Measurements from ENCODE around the gene SEL1L3. TPM values are rescaled to one million over a fixed set of nuclear protein-coding genes. Genes with fewer than 3 reads are reported as not detected.

Gene SEL1L3
- polyA plus RNA-seq, 3 donors: 18.2 to 23.2 (median 21.9) TPM

- no peak for DNase-seq
These were observed 67.7 kb downstream of the SEL1L3 start for GRCh38 chr4:25795091-25795490.

- no peak for DNase-seq
These were observed 69.9 kb downstream of the SEL1L3 start for GRCh38 chr4:25792876-25793275.

GRCh38 chr4:25792200-25792791, 70.5 kb downstream of the SEL1L3 start:
- DNase-seq: no peak

- DNase-seq: no peak
These were observed 72.8 kb downstream of the SEL1L3 start for GRCh38 chr4:25790024-25790423.

GRCh38 chr4:25788703-25789238, 74.0 kb downstream of the SEL1L3 start:
- DNase-seq: no peak

GRCh38 chr4:25786497-25787065, 76.2 kb downstream of the SEL1L3 start:
- peak; percentile 71 for DNase-seq

- no peak for DNase-seq
These were observed 78.8 kb downstream of the SEL1L3 start for GRCh38 chr4:25783943-25784342.

- no peak for DNase-seq
These were observed 79.7 kb downstream of the SEL1L3 start for GRCh38 chr4:25783126-25783525.

GRCh38 chr4:25782482-25782881, 80.3 kb downstream of the SEL1L3 start:
- DNase-seq: no peak

- no peak for DNase-seq
These were observed 83.8 kb downstream of the SEL1L3 start for GRCh38 chr4:25779021-25779420.

GRCh38 chr4:25776795-25777194, 86.0 kb downstream of the SEL1L3 start:
- DNase-seq: no peak

- no peak for DNase-seq
These were observed 87.6 kb downstream of the SEL1L3 start for GRCh38 chr4:25775166-25775565.

- no peak for DNase-seq
These were observed 89.4 kb downstream of the SEL1L3 start for GRCh38 chr4:25773358-25773757.

- no peak for DNase-seq
These were observed 91.1 kb downstream of the SEL1L3 start for GRCh38 chr4:25771672-25772071.

- no peak for DNase-seq
These were observed 91.9 kb downstream of the SEL1L3 start for GRCh38 chr4:25770847-25771246.

GRCh38 chr4:25769251-25769650, 93.5 kb downstream of the SEL1L3 start:
- no peak for DNase-seq

- DNase-seq: peak; percentile 71
These were observed 94.7 kb downstream of the SEL1L3 start for GRCh38 chr4:25767877-25768725.

- DNase-seq: no peak
These were observed 102.2 kb downstream of the SEL1L3 start for GRCh38 chr4:25760518-25761157.

- DNase-seq: no peak
These were observed 102.7 kb downstream of the SEL1L3 start for GRCh38 chr4:25760048-25760447.

GRCh38 chr4:25759101-25759500, 103.7 kb downstream of the SEL1L3 start:
- DNase-seq: no peak

GRCh38 chr4:25757452-25757851, 105.3 kb downstream of the SEL1L3 start:
- no peak for DNase-seq

GRCh38 chr4:25756503-25756902, 106.3 kb downstream of the SEL1L3 start:
- DNase-seq: no peak

Measured in renal pelvis (tissue), 4 donors.